SK-N-SH (cell line): ENCODE results near the gene GNAI3.
A peak's percentile ranks its signal among the peaks of the same experiment; 100 is the strongest.

Source experiments
- GABPA ChIP-seq: IDR thresholded peaks from 2 replicates; pipeline ENCODE4 v1.4.0; 2012; ENCODE audit warnings: low read depth, mild to moderate bottlenecking
- RCOR1 ChIP-seq: fragments of 150-350 bp; IDR thresholded peaks from 2 replicates; pipeline ENCODE4 v1.6.1; 2017; ENCODE audit warnings: antibody characterized with exemption, low read length
- TAF1 ChIP-seq: IDR thresholded peaks from 2 replicates; pipeline ENCODE4 v1.6.1; 2012; ENCODE audit warnings: low read depth, mild to moderate bottlenecking, low read length, moderate library complexity, borderline replicate concordance
- TF ChIP-seq, protein P1 (sequence below): fragments of 200-600 bp; sonication (generic); IDR thresholded peaks from 2 replicates; pipeline ENCODE4 v1.6.1; 2017; ENCODE audit warnings: antibody characterized with exemption, mild to moderate bottlenecking, moderate library complexity

DNA sequence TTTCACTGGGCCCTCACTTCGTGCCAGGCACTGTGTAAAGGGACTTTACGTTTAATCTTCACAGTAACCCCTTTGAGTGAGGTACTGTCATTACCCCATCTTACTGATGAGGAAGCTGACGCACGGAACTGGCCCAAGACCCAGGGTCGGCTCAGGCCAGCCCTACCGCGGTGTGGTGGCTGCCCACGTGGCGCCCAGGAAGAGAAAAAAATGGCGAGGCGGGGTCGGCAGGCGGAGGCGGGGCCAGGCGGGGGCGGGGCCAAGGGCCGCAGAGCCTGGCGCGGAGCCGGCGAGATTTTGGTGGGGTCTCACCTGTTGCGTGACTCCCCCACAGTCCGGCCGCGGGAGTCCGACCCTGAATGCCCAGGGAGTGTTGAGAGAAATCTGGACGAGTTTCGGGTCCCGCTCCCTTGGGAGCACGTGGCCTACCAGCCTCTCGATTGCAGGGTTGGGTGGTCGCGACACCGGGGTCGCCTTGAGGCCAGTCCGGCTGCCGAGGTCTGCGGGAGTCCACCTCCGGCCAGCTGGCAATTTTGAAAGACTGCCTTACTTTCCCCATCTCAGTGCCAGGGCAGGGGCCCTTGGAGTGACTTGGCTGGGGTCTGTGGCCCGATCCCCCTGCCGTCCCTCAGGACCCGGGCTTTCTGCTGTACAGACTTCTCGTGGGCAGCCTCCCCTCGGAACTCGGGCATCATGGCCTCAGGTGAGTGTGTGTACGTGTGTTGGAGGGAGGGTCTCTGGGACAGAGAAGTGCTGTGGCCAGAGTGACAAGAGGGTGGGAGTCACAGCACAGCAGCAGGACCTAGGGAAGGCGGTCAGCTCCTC, 71.4 kb downstream of the GNAI3 start, which contains the start of the genes AMPD2 and GNAT2:
- TF ChIP-seq, protein P1, sequence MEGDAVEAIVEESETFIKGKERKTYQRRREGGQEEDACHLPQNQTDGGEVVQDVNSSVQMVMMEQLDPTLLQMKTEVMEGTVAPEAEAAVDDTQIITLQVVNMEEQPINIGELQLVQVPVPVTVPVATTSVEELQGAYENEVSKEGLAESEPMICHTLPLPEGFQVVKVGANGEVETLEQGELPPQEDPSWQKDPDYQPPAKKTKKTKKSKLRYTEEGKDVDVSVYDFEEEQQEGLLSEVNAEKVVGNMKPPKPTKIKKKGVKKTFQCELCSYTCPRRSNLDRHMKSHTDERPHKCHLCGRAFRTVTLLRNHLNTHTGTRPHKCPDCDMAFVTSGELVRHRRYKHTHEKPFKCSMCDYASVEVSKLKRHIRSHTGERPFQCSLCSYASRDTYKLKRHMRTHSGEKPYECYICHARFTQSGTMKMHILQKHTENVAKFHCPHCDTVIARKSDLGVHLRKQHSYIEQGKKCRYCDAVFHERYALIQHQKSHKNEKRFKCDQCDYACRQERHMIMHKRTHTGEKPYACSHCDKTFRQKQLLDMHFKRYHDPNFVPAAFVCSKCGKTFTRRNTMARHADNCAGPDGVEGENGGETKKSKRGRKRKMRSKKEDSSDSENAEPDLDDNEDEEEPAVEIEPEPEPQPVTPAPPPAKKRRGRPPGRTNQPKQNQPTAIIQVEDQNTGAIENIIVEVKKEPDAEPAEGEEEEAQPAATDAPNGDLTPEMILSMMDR: no peak
- TF ChIP-seq GABPA (no peak), RCOR1 (no peak), TAF1 (peak; percentile 53; the same call in 1 of the 2 replicates)
